HepG2 (cell line): ENCODE results near the gene MGAT4D. TPM values are rescaled to one million over a fixed set of nuclear protein-coding genes. Genes with fewer than 3 reads are reported as not detected.
A peak's percentile ranks its signal among the peaks of the same experiment; 100 is the strongest.

Experiments used
- AKAP8 ChIP-seq: sonication (generic); formaldehyde crosslinking; IDR thresholded peaks from 2 replicates; pipeline ENCODE4 v1.5.1; 2020; ENCODE audit warnings: mild to moderate bottlenecking, missing genetic modification reagents
- ATF1 ChIP-seq: IDR thresholded peaks from 2 replicates; pipeline ENCODE4 v1.6.1; 2016; ENCODE audit warnings: mild to moderate bottlenecking, control low read depth
- ATF4 ChIP-seq, 2 experiments: fragments of 450-650 bp in 1 of 2; sonication (generic) in 1 of 2; formaldehyde crosslinking; IDR thresholded peaks; 2 replicates each; pipeline versions ENCODE4 v1.5.0 to v1.8.0; 2020 to 2022; ENCODE audit warnings: mild to moderate bottlenecking in 1 of 2, missing genetic modification reagents in 1 of 2
- ATF7 ChIP-seq, 2 experiments: fragments of 450-650 bp in 1 of 2; sonication (generic) in 1 of 2; formaldehyde crosslinking in 1 of 2; IDR thresholded peaks; 2 replicates each; pipeline versions ENCODE4 v1.4.0 to v1.6.1; 2016 to 2020; ENCODE audit warnings: antibody characterized with exemption in 1 of 2, mild to moderate bottlenecking in 1 of 2, missing genetic modification reagents in 1 of 2
- BCL3 ChIP-seq: sonication (generic); formaldehyde crosslinking; IDR thresholded peaks from 2 replicates; pipeline ENCODE4 v1.5.1; 2020; ENCODE audit warnings: mild to moderate bottlenecking, missing genetic modification reagents, moderate library complexity
- CTCF ChIP-seq: sonication (generic); formaldehyde crosslinking; IDR thresholded peaks from 2 replicates; pipeline ENCODE4 v1.5.0; 2020; ENCODE audit warnings: mild to moderate bottlenecking, missing genetic modification reagents, moderate library complexity
- EHMT2 ChIP-seq: fragments of 200-600 bp; sonication (generic); IDR thresholded peaks from 2 replicates; pipeline ENCODE4 v1.7.0; 2017; ENCODE audit warnings: antibody characterized with exemption, low read depth, low read length, borderline replicate concordance
- RFX1 ChIP-seq: fragments of 450-650 bp; IDR thresholded peaks from 2 replicates; pipeline ENCODE4 v1.6.1; 2017
- RNF219 ChIP-seq: sonication (generic); formaldehyde crosslinking; IDR thresholded peaks from 2 replicates; pipeline ENCODE4 v1.5.0; 2020; ENCODE audit warnings: mild to moderate bottlenecking, missing genetic modification reagents
- SNRNP70 ChIP-seq: fragments of 200-400 bp; formaldehyde crosslinking; IDR thresholded peaks from 2 replicates; pipeline ENCODE4 v1.6.1; 2017; ENCODE audit warnings: mild to moderate bottlenecking, low read depth, low read length, moderate library complexity
- YEATS4 ChIP-seq: sonication (generic); formaldehyde crosslinking; IDR thresholded peaks from 2 replicates; pipeline ENCODE4 v1.4.0; 2020; ENCODE audit warnings: missing genetic modification reagents, borderline replicate concordance
- ZFP91 ChIP-seq: sonication (generic); formaldehyde crosslinking; IDR thresholded peaks from 2 replicates; pipeline ENCODE4 v1.9.0; 2022; ENCODE audit warnings: missing genetic modification reagents, mild to moderate bottlenecking, borderline replicate concordance
- ZMYM2 ChIP-seq: sonication (generic); formaldehyde crosslinking; IDR thresholded peaks from 2 replicates; pipeline ENCODE4 v1.8.0; 2022; ENCODE audit warnings: mild to moderate bottlenecking, missing genetic modification reagents
- ZNF138 ChIP-seq: sonication (generic); formaldehyde crosslinking; IDR thresholded peaks from 2 replicates; pipeline ENCODE4 v1.5.0; 2020; ENCODE audit warnings: mild to moderate bottlenecking, low read depth, missing genetic modification reagents
- ZNF329 ChIP-seq: sonication (generic); formaldehyde crosslinking; IDR thresholded peaks from 2 replicates; pipeline ENCODE4 v1.9.0; 2021; ENCODE audit warnings: low read depth, mild to moderate bottlenecking, missing genetic modification reagents
- ZNF550 ChIP-seq: sonication (generic); formaldehyde crosslinking; IDR thresholded peaks from 2 replicates; pipeline ENCODE4 v1.4.0; 2020; ENCODE audit warnings: mild to moderate bottlenecking, missing genetic modification reagents, borderline replicate concordance
- ZNF580 ChIP-seq: IDR thresholded peaks from 2 replicates; pipeline ENCODE4 v1.6.1; 2016; ENCODE audit warnings: low read depth, borderline replicate concordance
- ZNF660 ChIP-seq: sonication (generic); formaldehyde crosslinking; IDR thresholded peaks from 2 replicates; pipeline ENCODE4 v1.5.1; 2020; ENCODE audit warnings: mild to moderate bottlenecking, low read depth, missing genetic modification reagents, borderline replicate concordance
- ZNF883 ChIP-seq: sonication (generic); formaldehyde crosslinking; IDR thresholded peaks from 2 replicates; pipeline ENCODE4 v1.5.1; 2020; ENCODE audit warnings: mild to moderate bottlenecking, missing genetic modification reagents; ENCODE audit errors: not compliant biosample characterization
- polyA plus RNA-seq, 8 experiments: library from polyadenylated mRNA; depleted of rRNA in 3 of 8; stranded (reverse) in 7 of 8; unstranded in 1 of 8; fragments of >200 nt; fragmentation: Illumina TruSeq in 4 of 8; extraction: Trizol in 4 of 8; gene quantifications; 2 replicates each; pipeline versions ENCODE4 v1.2.1 to v1.2.3, GENCODE V29; 2011 to 2016; ENCODE audit warnings: low read depth in 4 of 8, missing spikeins in 1 of 8, mixed read lengths in 1 of 8; ENCODE audit not compliant: insufficient read depth in 1 of 8
- total RNA-seq, 5 experiments: library from RNA; depleted of rRNA; stranded (reverse); fragments of >200 nt; fragmentation: Illumina TruSeq; extraction: Trizol; gene quantifications; 2 replicates each; pipeline ENCODE4 v1.2.3, GENCODE V29; 2016; ENCODE audit warnings: low read depth in 1 of 5

The MGAT4D gene
- total and polyA plus RNA-seq, 2 of the 13 experiments (the other 11 are each of a cell fraction or from before 2014, with no cell fraction given), result not detected

- peak; percentile 86 for TF ChIP-seq CTCF (CRISPR knock-in tag)
- peak; percentile 11 for TF ChIP-seq ZNF883 (CRISPR knock-in tag)
- peak; percentile 79; the same call in 1 of the 2 replicates for TF ChIP-seq ZNF329
- no peak for TF ChIP-seq ZMYM2 (CRISPR knock-in tag)
- TF ChIP-seq SNRNP70, result no peak
- no peak for TF ChIP-seq ZNF660 (CRISPR knock-in tag)
- no peak; the same call in 1 of the 2 replicates for TF ChIP-seq ZNF138 (CRISPR knock-in tag)
- no peak for TF ChIP-seq RNF219
- no peak; the same call in 1 of the 2 replicates for TF ChIP-seq ZNF550 (CRISPR knock-in tag)
- no peak for TF ChIP-seq RFX1
- no peak for TF ChIP-seq ATF4 (CRISPR knock-in tag; IDR thresholded peaks at IDR 0.05)
- TF ChIP-seq YEATS4, result peak; percentile 45
- TF ChIP-seq EHMT2, result no peak
- peak; percentile 71; the same call in 1 of the 2 replicates for TF ChIP-seq AKAP8
- no peak for TF ChIP-seq ATF7 (IDR thresholded peaks at IDR 0.05)
- no peak; the same call in 1 of the 2 replicates for TF ChIP-seq ATF7 (CRISPR knock-in tag; IDR thresholded peaks at IDR 0.05)
- no peak for TF ChIP-seq BCL3 (CRISPR knock-in tag)
- TF ChIP-seq ZNF580 (CRISPR knock-in tag), result 0 out of 2 replicates have a peak, but pooled peaks have one; percentile 3
- peak; percentile 92; the same call in 1 of the 2 replicates for TF ChIP-seq ZFP91 (CRISPR knock-in tag)
- TF ChIP-seq ATF1 (CRISPR knock-in tag), result no peak
Observed at GRCh38 chr4:140427106-140427918, 70.8 kb downstream of the MGAT4D start, which contains the start of gene CLGN (continued).
